ENCODE measurements around the gene ERV3-1.
"Not testable (repeated sequence)": the region's sequence is repeated elsewhere in the genome, so short reads cannot be mapped to it uniquely, and the experiment has no call there.

Gene ERV3-1

DNA sequence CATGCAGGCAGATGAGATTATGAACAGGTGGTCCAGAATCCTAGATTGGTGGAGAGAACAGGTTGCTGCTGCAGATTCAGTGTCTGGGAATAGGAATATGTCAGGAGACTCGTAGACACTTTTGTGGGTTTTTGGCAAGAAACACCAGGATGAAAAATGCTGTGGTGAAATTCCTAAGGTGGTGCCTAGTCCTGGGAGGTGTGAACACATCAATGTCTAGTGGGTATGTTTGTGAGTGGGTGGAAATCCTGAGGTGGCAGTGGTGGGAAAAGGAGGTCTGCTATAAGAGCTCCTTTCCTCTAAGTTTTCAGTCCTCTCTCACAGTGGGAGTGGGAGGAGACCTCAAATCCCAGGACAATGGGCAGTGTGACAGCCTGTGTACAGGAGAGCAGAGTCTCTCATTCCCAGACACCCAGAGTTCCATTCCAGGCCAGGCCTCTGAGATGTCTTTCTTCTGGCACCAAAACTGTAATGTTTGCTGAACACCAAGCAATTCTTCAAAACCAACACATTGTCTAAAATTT, 5.1 kb downstream of the ERV3-1 start:
- DNase-seq (ENCODE audit: low read depth, low spot score), result no peak

- no peak for DNase-seq (ENCODE audit: low read depth, low spot score)
These were observed 7.1 kb downstream of the ERV3-1 start for GRCh38 chr7:64999165-65000004.

DNA sequence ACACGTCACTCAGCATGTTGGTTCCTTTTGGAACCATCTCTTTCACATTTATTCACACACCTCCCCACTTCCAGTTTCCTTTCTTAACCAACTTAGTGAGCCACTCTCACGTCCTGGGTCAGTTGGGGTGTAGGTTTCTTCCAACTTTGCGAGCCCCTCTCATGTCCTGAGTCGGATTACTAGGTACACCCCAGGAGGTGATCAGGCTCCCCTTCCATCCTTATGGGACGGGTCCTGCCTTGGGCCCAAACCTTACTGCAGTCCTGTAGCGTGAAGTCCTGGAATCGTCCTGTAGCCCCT, 7.7 kb downstream of the ERV3-1 start:
- no peak for DNase-seq (ENCODE audit: low read depth, low spot score)

DNA sequence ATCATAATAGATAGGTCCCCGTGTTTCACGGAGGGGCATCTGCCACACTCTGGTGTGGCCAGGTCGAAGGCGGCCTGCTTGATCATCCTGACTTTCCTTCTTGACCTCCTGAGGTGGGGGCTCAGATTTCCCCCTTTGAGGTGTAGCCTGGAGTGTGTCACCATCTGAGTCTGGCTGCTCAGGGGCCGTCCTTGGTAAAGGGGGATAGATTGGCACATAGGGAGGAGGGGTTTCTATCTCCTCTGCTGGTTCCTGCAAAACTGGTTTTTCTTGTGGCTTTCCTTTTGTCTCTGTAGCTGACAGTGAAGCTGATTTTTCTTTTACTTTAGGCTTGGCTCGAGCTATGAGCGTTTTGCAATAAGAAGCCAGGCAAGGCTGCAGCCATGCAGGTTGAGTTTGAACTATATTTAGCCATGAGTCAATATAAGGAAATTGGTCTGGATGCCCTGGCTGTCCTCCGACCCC, 8.5 kb downstream of the ERV3-1 start:
- no peak for DNase-seq (ENCODE audit: low read depth, low spot score)

- no peak for DNase-seq (ENCODE audit: low read depth, low spot score)
These were observed 9.2 kb downstream of the ERV3-1 start for GRCh38 chr7:64997164-64997908.

DNA sequence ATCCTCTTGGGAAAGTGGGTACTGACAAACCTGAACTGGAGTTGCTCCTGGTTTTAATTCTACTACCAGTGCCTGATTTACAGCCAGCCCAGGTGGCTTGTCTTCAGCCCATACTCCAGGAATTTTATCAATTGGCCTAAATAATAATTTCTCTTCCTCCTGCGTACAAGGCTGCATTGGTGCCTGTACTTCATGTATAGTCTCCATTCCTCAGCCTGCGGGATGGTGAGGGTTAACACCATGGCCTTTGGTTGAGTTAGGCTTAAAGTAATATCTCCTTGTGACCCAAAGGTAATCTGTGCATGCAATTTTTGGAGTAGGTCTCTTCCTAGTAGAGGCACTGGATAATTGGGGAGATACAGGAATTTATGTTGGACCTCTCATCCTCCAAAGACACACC, 10.2 kb downstream of the ERV3-1 start:
- no peak for DNase-seq (ENCODE audit: low read depth, low spot score)

- no peak for DNase-seq (ENCODE audit: low read depth, low spot score)
These were observed 12.6 kb downstream of the ERV3-1 start for GRCh38 chr7:64993901-64994300.

GRCh38 chr7:64992971-64993370, 13.5 kb downstream of the ERV3-1 start:
- no peak for DNase-seq (ENCODE audit: low read depth, low spot score)

DNA sequence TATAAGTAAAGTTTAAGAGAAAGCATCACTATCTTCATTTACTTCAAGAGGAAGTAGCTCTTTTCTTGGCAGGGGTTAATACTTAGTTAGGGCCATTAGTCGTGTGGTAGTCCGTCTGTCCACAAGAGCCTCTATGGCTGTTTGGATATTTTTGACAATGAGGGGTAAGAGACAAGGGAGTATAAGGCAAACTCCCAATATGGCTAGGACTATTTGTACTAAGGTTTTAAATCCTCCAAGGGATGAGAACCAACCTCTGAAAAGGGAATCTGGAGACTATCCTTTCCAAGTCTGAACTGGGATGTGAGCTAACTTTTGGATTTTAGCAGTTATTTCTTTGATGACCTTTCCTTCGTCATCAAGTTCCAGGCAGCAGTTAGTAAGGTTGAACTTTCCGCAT, 15.6 kb downstream of the ERV3-1 start, which contains the start of gene ZNF117:
ZNF117 (minus strand) TSS at position 101 of the 400 bp plus-strand sequence.
- no peak for DNase-seq (ENCODE audit: low read depth, low spot score)

GRCh38 chr7:64990216-64990615, 16.3 kb downstream of the ERV3-1 start:
- no peak for DNase-seq (ENCODE audit: low read depth, low spot score)

GRCh38 chr7:64978497-64979203, 27.8 kb downstream of the ERV3-1 start:
- DNase-seq (ENCODE audit: low read depth, low spot score), result no peak

GRCh38 chr7:64965594-64965993, 40.9 kb downstream of the ERV3-1 start:
- no peak for DNase-seq (ENCODE audit: low read depth, low spot score)

- no peak for DNase-seq (ENCODE audit: low read depth, low spot score)
These were observed 47.3 kb downstream of the ERV3-1 start for GRCh38 chr7:64959072-64959747.

DNA sequence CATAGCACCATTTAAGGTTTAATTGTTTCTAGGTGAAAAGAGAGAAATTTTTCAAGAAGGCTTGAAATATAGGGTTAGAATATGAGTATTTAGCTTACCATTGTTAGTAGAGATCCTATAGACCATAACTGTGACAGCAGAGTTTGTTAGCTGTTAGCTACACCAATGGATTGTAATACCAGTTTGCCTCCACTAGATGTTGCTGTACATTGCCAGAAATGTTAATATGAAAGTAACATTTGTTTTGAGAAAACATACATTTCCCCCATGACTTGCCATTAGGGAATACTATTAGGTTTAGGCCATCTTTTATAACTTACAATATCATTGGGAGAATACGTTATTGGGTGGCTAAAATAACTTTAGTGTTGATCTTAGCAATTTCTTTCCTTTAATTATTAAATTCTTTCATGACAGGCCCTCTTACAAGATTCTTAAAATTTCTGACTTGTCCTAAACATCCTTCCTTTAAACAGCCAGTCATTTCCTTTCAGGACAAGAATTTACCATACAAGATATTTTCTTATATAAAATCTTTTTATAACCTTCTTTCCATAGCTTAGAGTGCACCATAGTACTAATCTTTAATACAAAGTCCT, 55.1 kb downstream of the ERV3-1 start:
- DNase-seq (ENCODE audit: low read depth, low spot score), result peak; percentile 56

GRCh38 chr7:64950673-64951072, 55.8 kb downstream of the ERV3-1 start:
- DNase-seq (ENCODE audit: low read depth, low spot score), result not testable (repeated sequence)

DNA sequence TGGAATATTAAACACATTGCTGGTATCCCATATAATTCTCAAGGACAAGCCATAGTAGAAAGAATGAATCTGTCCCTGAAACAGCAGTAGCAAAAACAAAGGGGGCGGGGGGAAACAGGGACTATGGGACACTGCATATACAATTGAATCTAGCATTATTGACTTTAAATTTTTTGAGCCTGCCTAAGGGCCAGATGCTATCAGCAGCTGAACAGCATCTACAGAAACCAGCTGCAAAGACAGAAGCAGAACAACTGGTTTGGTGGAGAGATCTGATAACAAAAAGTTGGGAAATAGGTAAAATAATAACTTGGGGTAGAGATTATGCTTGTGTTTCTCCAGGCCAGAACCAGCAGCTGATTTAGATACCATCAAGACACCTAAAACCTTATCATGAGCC, 57.7 kb downstream of the ERV3-1 start:
- not testable (repeated sequence) for DNase-seq (ENCODE audit: low read depth, low spot score)

- peak; percentile 34 for DNase-seq (ENCODE audit: low read depth, low spot score)
These were observed 59.1 kb downstream of the ERV3-1 start for GRCh38 chr7:64947252-64948000.

- DNase-seq (ENCODE audit: low read depth, low spot score), result peak; percentile 44
These were observed 59.7 kb downstream of the ERV3-1 start for GRCh38 chr7:64946772-64947171.

- DNase-seq (ENCODE audit: low read depth, low spot score), result no peak
These were observed 60.8 kb downstream of the ERV3-1 start for GRCh38 chr7:64945503-64946175.

All from astrocyte of the hippocampus (primary cell).